Endothelial cell of umbilical vein (primary cell): ENCODE data around the gene RCAN1. TPM values are rescaled to one million over a fixed set of nuclear protein-coding genes. Genes with fewer than 3 reads are reported as not detected.

ENCODE experiments used
- BruUV-seq: library from RNA; stranded (reverse); fragments of 400-500 nt; replicated peaks from 2 replicates; lab custom pipeline; 2021; lab: Mats Ljungman, UMichigan
- CTCF ChIA-PET: fragments of 300-600, 350-600 bp; sonication (Branson Sonifier 250); formaldehyde crosslinking; loops from one replicate; lab custom pipeline; 2021; ENCODE audit warnings: antibody characterized with exemption, inconsistent platforms; lab: Charles Lee
- POLR2A ChIA-PET: fragments of 300-600, 350-600 bp; sonication (Branson Sonifier 250); formaldehyde crosslinking; loops from one replicate; lab custom pipeline; 2021; ENCODE audit warnings: antibody characterized with exemption, inconsistent platforms; lab: Charles Lee
- DNase-seq: peaks from one replicate; pipeline ENCODE4 v3.0.0-alpha.2; 2011; ENCODE audit warnings: low read depth, low spot score
- FAIRE-seq: peaks from 2 replicates; lab custom pipeline; 2011; peaks lifted over from hg19 to GRCh38; lab: Jason Lieb, UNC
- H2AFZ ChIP-seq: 2 replicates; pipeline ENCODE4 v1.6.0; 2012; ENCODE audit warnings: low read depth, low read length, control low read depth, inconsistent platforms
- H3K27ac ChIP-seq: 2 replicates; pipeline ENCODE4 v1.5.1; 2011; ENCODE audit warnings: low read depth, mild to moderate bottlenecking, control low read depth, low read length, moderate library complexity; ENCODE audit not compliant: insufficient read depth
- H3K27me3 ChIP-seq, 2 experiments: 2 replicates each; pipeline versions ENCODE4 v1.6.0 to v1.6.1; 2011; ENCODE audit warnings: low read length in 2 of 2, mixed read lengths in 1 of 2; ENCODE audit not compliant: control insufficient read depth in 2 of 2, insufficient read depth in 2 of 2
- H3K36me3 ChIP-seq, 2 experiments: 2 replicates in 1 of 2; 3 replicates in 1 of 2; pipeline ENCODE4 v1.5.1; 2011; ENCODE audit warnings: low read length in 2 of 2, mild to moderate bottlenecking in 1 of 2, moderate library complexity in 1 of 2; ENCODE audit not compliant: control insufficient read depth in 2 of 2, insufficient read depth in 2 of 2; ENCODE audit errors: extremely low read depth in 1 of 2
- H3K4me1 ChIP-seq: 3 replicates; pipeline ENCODE4 v1.5.1; 2011; ENCODE audit warnings: mild to moderate bottlenecking, low read length; ENCODE audit not compliant: control insufficient read depth, insufficient read depth; ENCODE audit errors: extremely low read depth
- H3K4me2 ChIP-seq: 2 replicates; pipeline ENCODE4 v1.6.1; 2011; ENCODE audit warnings: low read length, control low read depth, mixed read lengths; ENCODE audit not compliant: insufficient read depth
- H3K4me3 ChIP-seq, 3 experiments: fragments of 200-600 bp in 1 of 3; sonication (generic), shearing (Covaris generic) in 1 of 3; replicated peaks in 1 of 3; 2 replicates each; pipeline ENCODE4 v1.5.1; 2011 to 2016; ENCODE audit warnings: control low read depth in 3 of 3, low read length in 3 of 3, mild to moderate bottlenecking in 2 of 3, inconsistent platforms in 1 of 3, low read depth in 1 of 3, moderate library complexity in 1 of 3; ENCODE audit not compliant: insufficient read depth in 1 of 3
- H3K79me2 ChIP-seq: 2 replicates; pipeline ENCODE4 v1.6.0; 2012; ENCODE audit warnings: low read length, inconsistent platforms; ENCODE audit not compliant: control insufficient read depth, insufficient read depth
- H3K9ac ChIP-seq: replicated peaks from 2 replicates; pipeline ENCODE3; 2011; ENCODE audit warnings: low read length, control low read depth; ENCODE audit not compliant: insufficient read depth; ENCODE audit errors: extremely low read depth
- H3K9me1 ChIP-seq: replicated peaks from 3 replicates; pipeline ENCODE4 v1.6.0; 2011; ENCODE audit warnings: mild to moderate bottlenecking, low read length; ENCODE audit not compliant: control insufficient read depth, insufficient read depth; ENCODE audit errors: extremely low read depth
- H3K9me3 ChIP-seq: replicated peaks from 2 replicates; pipeline ENCODE4 v1.5.1; 2012; ENCODE audit warnings: low read length, inconsistent platforms; ENCODE audit not compliant: control insufficient read depth, insufficient read depth
- H4K20me1 ChIP-seq: replicated peaks from 2 replicates; pipeline ENCODE3; 2011; ENCODE audit warnings: mild to moderate bottlenecking, low read length; ENCODE audit not compliant: control insufficient read depth, insufficient read depth; ENCODE audit errors: extremely low read depth
- CTCF ChIP-seq, 2 donors: IDR thresholded peaks; 1 replicate in 1 of 2; 2 replicates in 1 of 2; pipeline ENCODE4 v1.5.1; 2011; ENCODE audit warnings: low read length in 2 of 2, mild to moderate bottlenecking in 2 of 2, moderate library complexity in 2 of 2, control low read depth in 1 of 2, inconsistent platforms in 1 of 2, low read depth in 1 of 2; ENCODE audit not compliant: insufficient read depth in 1 of 2; ENCODE audit errors: extremely low read depth in 1 of 2
- EZH2 ChIP-seq: IDR thresholded peaks from 2 replicates; pipeline ENCODE4 v1.6.1; 2012; ENCODE audit warnings: borderline replicate concordance, low read depth, mild to moderate bottlenecking, moderate library complexity, low read length, inconsistent platforms; ENCODE audit not compliant: severe bottlenecking
- FOS ChIP-seq: IDR thresholded peaks from 2 replicates; pipeline ENCODE4 v1.6.1; 2011; ENCODE audit warnings: mild to moderate bottlenecking, low read length, moderate library complexity, borderline replicate concordance; ENCODE audit not compliant: insufficient read depth
- GATA2 ChIP-seq: IDR thresholded peaks from 2 replicates; pipeline ENCODE4 v1.7.0; 2011; ENCODE audit warnings: low read depth, mild to moderate bottlenecking, moderate library complexity, mixed read lengths, low read length; ENCODE audit not compliant: insufficient read length, insufficient read depth
- JUN ChIP-seq: IDR thresholded peaks from 2 replicates; pipeline ENCODE4 v1.6.1; 2011; ENCODE audit warnings: borderline replicate concordance, low read depth; ENCODE audit not compliant: insufficient read length, insufficient read depth
- MAX ChIP-seq: IDR thresholded peaks from 2 replicates; pipeline ENCODE4 v1.6.1; 2011; ENCODE audit not compliant: insufficient read depth, insufficient read length
- MYC ChIP-seq: IDR thresholded peaks from one replicate; pipeline ENCODE4 v1.6.1; 2011; ENCODE audit warnings: mild to moderate bottlenecking, low read depth, low read length
- POLR2A ChIP-seq: IDR thresholded peaks from 2 replicates; pipeline ENCODE4 v1.6.1; 2012; ENCODE audit warnings: low read depth, mild to moderate bottlenecking, control low read depth, low read length
- POLR2AphosphoS5 ChIP-seq: IDR thresholded peaks from 2 replicates; pipeline ENCODE4 v1.6.1; 2012; ENCODE audit warnings: low read depth, mild to moderate bottlenecking, control low read depth, low read length, moderate library complexity; ENCODE audit not compliant: insufficient read depth
- dilution Hi-C: fragments of 300-500 bp; cut with MboI; formaldehyde crosslinking; loops from one replicate; pipeline ENCODE4 v1.15.0; 2019; ENCODE audit warnings: low sequenced_read_pairs; ENCODE audit not compliant: extremely low pct_ligation_motif_present
- intact Hi-C: fragments of 100-400 bp; cut with micrococcal nuclease; formaldehyde crosslinking; loops from one replicate; pipeline ENCODE4 v1.10.0; 2022
- polyA plus RNA-seq, 4 experiments: library from polyadenylated mRNA; depleted of rRNA in 3 of 4; stranded (reverse) in 3 of 4; unstranded in 1 of 4; fragments of >200 nt; gene quantifications; 2 replicates each; pipeline versions ENCODE4 v1.2.1 to v1.2.3, GENCODE V29; 2011 to 2012; ENCODE audit warnings: missing spikeins in 1 of 4
- total RNA-seq: library from RNA; stranded (reverse); gene quantifications from 2 replicates; pipeline ENCODE4 v1.2.3, GENCODE V29; 2021

RCAN1 gene
- total and polyA plus RNA-seq, 2 donors (not counting 3 experiments of a cell fraction or from before 2014, with no cell fraction given), result 9.7 to 16.5 TPM

- ChIA-PET CTCF (interaction anchor here (1.4 to 10.8 kb wide), 4 partner anchors 7 to 66 kb away, joined by 3 to 216 read pairs (median 6); partner anchors contain the start of gene KCNE1), POLR2A (no interaction called here)
- TF ChIP-seq JUN, result no peak
- no peak for TF ChIP-seq MAX
- TF ChIP-seq POLR2A, result no peak
- TF ChIP-seq GATA2, result no peak
- no peak for TF ChIP-seq CTCF (IDR thresholded peaks at IDR 0.05; ENCODE audit: extremely low read depth in 1 of 2, insufficient read depth in 1 of 2, low read depth in 1 of 2, low read length in 2 of 2)
- TF ChIP-seq POLR2AphosphoS5, result no peak
- TF ChIP-seq FOS, result no peak
- no peak for TF ChIP-seq MYC
- TF ChIP-seq EZH2, result no peak
- Histone ChIP-seq H3K9ac (no peak overlapping the region), H4K20me1 (no peaks in the 10 kb centered on the region), H3K4me2 (no peak overlapping the region), H3K27ac (no peak overlapping the region), H3K4me3 (no peak overlapping the region), H3K79me2 (no peaks in the 10 kb centered on the region), H3K9me1 (no peaks in the 10 kb centered on the region), H2AFZ (no peak overlapping the region), H3K36me3 (no peaks in the 10 kb centered on the region), H3K27me3 (no peaks in the 10 kb centered on the region), H3K9me3 (no peaks in the 10 kb centered on the region), H3K4me1 (no peaks in the 10 kb centered on the region)
- FAIRE-seq (no peak), DNase-seq (no peak)
- no TSS peak for BruUV-seq
- intact Hi-C loops (no loop called here), dilution Hi-C loops (no loop called here)
Measured at GRCh38 chr21:34574601-34575529, 40.0 kb downstream of the RCAN1 start.
